ENCODE results near the gene TKTL1. TPM values are rescaled to one million over a fixed set of nuclear protein-coding genes. Genes with fewer than 3 reads are reported as not detected.
A peak's percentile ranks its signal among the peaks of the same experiment; 100 is the strongest.

TKTL1 gene
- total and polyA plus RNA-seq, 2 of the 8 experiments (the other 6 are each of a cell fraction or from before 2014, with no cell fraction given): 0.05 TPM; not detected in 1

- TF ChIP-seq ZNF274 (IDR thresholded peaks at IDR 0.05; ENCODE audit: borderline replicate concordance, extremely low read depth, low read length) (no peak), NRF1 (IDR thresholded peaks at IDR 0.05; ENCODE audit: low read depth, low read length) (peak; percentile 33), BCL11A (IDR thresholded peaks at IDR 0.05; ENCODE audit: low read depth in 2 of 2, low read length in 2 of 2) (no peak), SIN3A (conservative IDR thresholded peaks at IDR 0.05 in 1 of 2, IDR thresholded peaks at IDR 0.05 in 1 of 2; ENCODE audit: low read depth in 1 of 2, low read length in 2 of 2) (no peak), CEBPB (IDR thresholded peaks at IDR 0.05; ENCODE audit: low read depth, low read length) (no peak), BACH1 (IDR thresholded peaks at IDR 0.05; ENCODE audit: low read length) (no peak), SP2 (IDR thresholded peaks at IDR 0.05; ENCODE audit: low read length) (no peak), EGR1 (IDR thresholded peaks at IDR 0.05; ENCODE audit: borderline replicate concordance, low read depth, low read length) (peak; percentile 62; the same call in 1 of the 2 replicates), JUND (IDR thresholded peaks at IDR 0.05; ENCODE audit: low read length) (no peak), GTF2F1 (IDR thresholded peaks at IDR 0.05; ENCODE audit: borderline replicate concordance, low read depth, low read length) (0 out of 2 replicates have a peak, but pooled peaks have one; percentile 42), RXRA (IDR thresholded peaks at IDR 0.05; ENCODE audit: insufficient read depth, low read depth, low read length) (no peak), CHD1 (IDR thresholded peaks at IDR 0.05; ENCODE audit: low read depth, low read length) (no peak), BRCA1 (IDR thresholded peaks at IDR 0.05; ENCODE audit: low read depth, low read length) (peak; percentile 80), TAF7 (optimal IDR thresholded peaks at IDR 0.05; ENCODE audit: borderline replicate concordance, low read depth, low read length) (peak; percentile 21), TAF1 (IDR thresholded peaks at IDR 0.05; ENCODE audit: low read depth, low read length) (peak; percentile 43; the same call in 1 of the 2 replicates), CHD2 (IDR thresholded peaks at IDR 0.05; ENCODE audit: low read length) (peak; percentile 93), SIX5 (IDR thresholded peaks at IDR 0.05; ENCODE audit: low read depth, low read length) (no peak), POLR2A (IDR thresholded peaks at IDR 0.05; ENCODE audit: control extremely low read depth in 1 of 2, low read depth in 2 of 2, low read length in 2 of 2) (peak in 1 of 2 experiments; percentile 40; a peak in 1 of 3 replicates), CTBP2 (IDR thresholded peaks at IDR 0.05; ENCODE audit: borderline replicate concordance, insufficient read depth, insufficient read length, low read length) (no peak), ATF3 (IDR thresholded peaks at IDR 0.05; ENCODE audit: insufficient read depth, low read depth, low read length) (no peak), POU5F1 (IDR thresholded peaks at IDR 0.05; ENCODE audit: low read depth, low read length) (no peak)
- TF ChIP-seq, protein P1, sequence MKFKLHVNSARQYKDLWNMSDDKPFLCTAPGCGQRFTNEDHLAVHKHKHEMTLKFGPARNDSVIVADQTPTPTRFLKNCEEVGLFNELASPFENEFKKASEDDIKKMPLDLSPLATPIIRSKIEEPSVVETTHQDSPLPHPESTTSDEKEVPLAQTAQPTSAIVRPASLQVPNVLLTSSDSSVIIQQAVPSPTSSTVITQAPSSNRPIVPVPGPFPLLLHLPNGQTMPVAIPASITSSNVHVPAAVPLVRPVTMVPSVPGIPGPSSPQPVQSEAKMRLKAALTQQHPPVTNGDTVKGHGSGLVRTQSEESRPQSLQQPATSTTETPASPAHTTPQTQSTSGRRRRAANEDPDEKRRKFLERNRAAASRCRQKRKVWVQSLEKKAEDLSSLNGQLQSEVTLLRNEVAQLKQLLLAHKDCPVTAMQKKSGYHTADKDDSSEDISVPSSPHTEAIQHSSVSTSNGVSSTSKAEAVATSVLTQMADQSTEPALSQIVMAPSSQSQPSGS (IDR thresholded peaks at IDR 0.05; ENCODE audit: low read length): no peak
These were observed 83.4 kb downstream of the TKTL1 start, which contains the start of gene EMD (continued) for GRCh38 chrX:154378799-154379568.
